GM21786 (cell line): ENCODE data around the gene ZSWIM7.
"Not testable (repeated sequence)": the region's sequence is repeated elsewhere in the genome, so short reads cannot be mapped to it uniquely, and the experiment has no call there.

Experiments used
- ATAC-seq: cut with Tn5 transposase; IDR thresholded peaks from one replicate; pipeline ENCODE4 v1.9.1; 2021; ENCODE audit not compliant: unreplicated experiment

The ZSWIM7 gene

GRCh38 chr17:15958484-15958854 is 41.0 kb downstream of the ZSWIM7 start:
- ATAC-seq, result no peak

- no peak for ATAC-seq
These were observed 41.7 kb downstream of the ZSWIM7 start for GRCh38 chr17:15957608-15958307.

GRCh38 chr17:15957206-15957605 is 42.3 kb downstream of the ZSWIM7 start:
- no peak for ATAC-seq

GRCh38 chr17:15955793-15956541 is 43.5 kb downstream of the ZSWIM7 start:
- ATAC-seq, result no peak

GRCh38 chr17:15954222-15954621 is 45.3 kb downstream of the ZSWIM7 start:
- ATAC-seq, result no peak

GRCh38 chr17:15952916-15953790 is 46.4 kb downstream of the ZSWIM7 start:
- ATAC-seq, result no peak

- no peak for ATAC-seq
These were observed 47.4 kb downstream of the ZSWIM7 start for GRCh38 chr17:15952048-15952532.

- no peak for ATAC-seq
These were observed 48.0 kb downstream of the ZSWIM7 start for GRCh38 chr17:15951368-15952047.

- ATAC-seq, result no peak
These were observed 51.3 kb downstream of the ZSWIM7 start for GRCh38 chr17:15947976-15948752.

GRCh38 chr17:15947271-15947670 is 52.2 kb downstream of the ZSWIM7 start:
- ATAC-seq, result no peak

- no peak for ATAC-seq
These were observed 52.8 kb downstream of the ZSWIM7 start for GRCh38 chr17:15946611-15947120.

GRCh38 chr17:15945527-15946191 is 53.8 kb downstream of the ZSWIM7 start:
- ATAC-seq, result no peak

- peak; percentile 72 for ATAC-seq
These were observed 54.6 kb downstream of the ZSWIM7 start, which contains the start of gene ADORA2B for GRCh38 chr17:15944759-15945526. TSS of gene ADORA2B (plus strand) at chr17:15945130. CDS start at chr17:15945249, 119 bp downstream.

- no peak for ATAC-seq
These were observed 55.3 kb downstream of the ZSWIM7 start for GRCh38 chr17:15943971-15944758.

- ATAC-seq, result no peak
These were observed 57.2 kb downstream of the ZSWIM7 start for GRCh38 chr17:15942207-15942833.

- no peak for ATAC-seq
These were observed 57.7 kb downstream of the ZSWIM7 start for GRCh38 chr17:15941781-15942180.

GRCh38 chr17:15936481-15936880 is 63.0 kb downstream of the ZSWIM7 start:
- not testable (repeated sequence) for ATAC-seq
